NB4 (cell line): ENCODE results near the gene THSD7B.

Experiments used
- DNase-seq: peaks from one replicate; pipeline ENCODE4 v3.0.0; 2010; ENCODE audit warnings: low read depth
- H3K4me3 ChIP-seq: one replicate; pipeline ENCODE4 v1.5.1; 2011; ENCODE audit warnings: mild to moderate bottlenecking, low read depth, low read length, moderate library complexity
- CTCF ChIP-seq: IDR thresholded peaks from one replicate; pipeline ENCODE4 v1.5.1; 2012; ENCODE audit warnings: low read depth, low read length
- MAX ChIP-seq: IDR thresholded peaks from 2 replicates; pipeline ENCODE4 v1.6.1; 2011; ENCODE audit warnings: low read depth, low read length
- MYC ChIP-seq: IDR thresholded peaks from 2 replicates; pipeline ENCODE4 v1.6.1; 2011; ENCODE audit warnings: low read depth, low read length
- POLR2A ChIP-seq: IDR thresholded peaks from 2 replicates; pipeline ENCODE4 v1.6.1; 2011; ENCODE audit warnings: mild to moderate bottlenecking; ENCODE audit not compliant: insufficient read length; ENCODE audit errors: extremely low read depth

THSD7B gene

GRCh38 chr2:136932700-136933099, 167.4 kb downstream of the THSD7B start:
- peak; percentile 47 for DNase-seq
- no peak overlapping the region for H3K4me3 ChIP-seq
- TF ChIP-seq MYC: no peak
- TF ChIP-seq MAX: no peak
- TF ChIP-seq CTCF: peak; percentile 65
- TF ChIP-seq POLR2A: no peak

DNA sequence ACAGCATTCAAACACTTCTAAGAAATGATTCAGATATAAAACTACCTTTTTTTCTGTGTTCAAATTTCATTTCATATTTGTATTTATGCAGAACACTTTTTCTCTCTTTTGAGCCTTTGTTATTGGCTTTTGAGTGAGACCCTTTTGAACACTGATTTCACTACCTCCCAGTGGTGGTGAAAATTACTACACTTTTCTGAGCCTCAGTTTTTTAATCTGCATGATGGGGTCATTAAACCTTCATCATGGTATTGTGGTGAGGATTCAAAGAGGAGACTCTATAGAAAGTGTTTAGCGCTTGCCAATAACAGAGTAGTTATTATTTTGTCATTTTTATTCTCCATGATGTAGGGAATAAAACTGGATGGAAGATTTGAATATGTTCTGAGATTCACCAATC, 169.8 kb downstream of the THSD7B start:
- DNase-seq: no peak
- no peak overlapping the region for H3K4me3 ChIP-seq
- TF ChIP-seq MAX: no peak
- no peak for TF ChIP-seq MYC
- TF ChIP-seq CTCF: no peak
- TF ChIP-seq POLR2A: no peak

DNA sequence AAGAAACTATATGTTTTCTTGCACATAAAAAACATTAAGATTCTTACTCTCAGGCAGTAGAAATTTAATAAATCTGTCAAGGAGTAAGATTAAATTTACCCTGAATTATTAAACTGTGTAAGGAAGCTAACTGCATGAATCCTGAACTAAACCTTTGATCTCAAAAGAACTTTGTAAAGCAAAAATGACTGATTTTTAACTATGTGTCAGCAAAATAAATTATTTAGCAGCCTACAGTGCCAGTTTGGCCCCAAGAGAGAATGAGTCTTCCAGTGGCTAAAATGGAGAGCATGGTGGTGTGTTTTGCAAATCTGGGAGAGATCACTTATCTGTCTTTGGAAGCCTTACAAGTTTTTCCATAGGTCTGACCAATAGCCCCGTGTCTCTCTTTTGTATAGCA, 190.7 kb downstream of the THSD7B start:
- DNase-seq: no peak
- TF ChIP-seq CTCF: no peak
- TF ChIP-seq MYC: no peak
- no peak for TF ChIP-seq POLR2A
- no peak for TF ChIP-seq MAX
- no peak overlapping the region for H3K4me3 ChIP-seq

- H3K4me3 ChIP-seq: no peak overlapping the region
- no peak for TF ChIP-seq CTCF
- TF ChIP-seq MAX: no peak
- TF ChIP-seq POLR2A: no peak
- TF ChIP-seq MYC: no peak
- DNase-seq: no peak
Observed at GRCh38 chr2:136957044-136957443, 191.7 kb downstream of the THSD7B start.

DNA sequence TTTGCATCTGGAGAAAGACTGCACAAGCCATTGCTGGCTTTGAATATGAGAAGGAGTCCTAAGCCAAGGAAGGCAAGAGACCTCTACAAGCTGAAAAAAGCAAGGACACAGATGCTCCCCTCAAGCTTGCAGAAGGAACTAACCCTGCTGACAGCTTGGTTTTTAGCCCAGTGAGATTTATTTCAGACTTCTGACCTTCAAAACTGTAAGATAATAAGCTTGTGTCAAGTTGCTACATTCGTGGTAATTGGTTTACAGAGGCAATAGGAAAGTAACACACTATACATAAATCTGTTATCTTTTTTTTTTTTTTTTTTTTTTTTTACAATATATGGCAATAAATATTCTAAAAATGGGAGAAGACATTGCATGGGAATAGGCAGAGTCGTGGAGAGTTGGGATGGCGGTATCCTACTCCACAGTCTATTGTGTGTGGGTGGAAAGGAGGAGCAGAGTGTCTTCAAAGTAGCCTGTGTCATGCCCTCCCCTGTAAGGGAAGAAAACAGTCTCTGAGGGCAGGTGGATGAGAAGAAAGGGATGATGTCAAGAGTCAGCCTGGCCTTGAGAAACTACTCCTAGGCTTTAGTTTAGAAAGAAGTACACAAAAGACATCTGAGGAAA, 196.9 kb downstream of the THSD7B start:
- no peak for DNase-seq
- TF ChIP-seq MAX: no peak
- H3K4me3 ChIP-seq: no peak overlapping the region

DNA sequence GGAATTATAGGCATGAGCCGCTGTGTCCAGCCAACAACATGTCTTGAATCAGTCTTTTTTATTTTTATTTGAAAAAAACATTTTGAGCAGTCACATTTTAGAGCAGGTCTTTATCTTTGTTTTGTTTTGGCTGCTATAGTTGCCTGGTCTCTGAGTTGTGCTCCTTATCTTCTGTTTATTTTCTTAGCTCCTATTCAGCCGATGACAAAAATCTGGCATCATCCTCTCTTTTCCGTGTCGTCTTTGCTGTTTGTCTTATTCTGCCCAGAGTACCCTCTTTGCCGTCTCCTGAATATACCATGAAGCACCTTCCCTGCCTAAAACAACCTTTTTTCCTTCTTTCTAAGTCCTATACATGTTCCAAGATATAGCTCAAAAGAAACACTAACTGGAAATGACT, 201.1 kb downstream of the THSD7B start:
- TF ChIP-seq CTCF (no peak), MAX (no peak), MYC (no peak), POLR2A (no peak)
- H3K4me3 ChIP-seq: no peak overlapping the region
- no peak for DNase-seq
